Measurements from ENCODE around the gene SOX6. TPM values are rescaled to one million over a fixed set of nuclear protein-coding genes. Genes with fewer than 3 reads are reported as not detected.

Gene SOX6
- polyA plus RNA-seq (2013, experiment 1 of 4): 3.7 TPM
- 3.4 TPM for polyA plus RNA-seq (2013, experiment 2 of 4)
- 2.3 TPM for polyA plus RNA-seq (2013, experiment 3 of 4)
- polyA plus RNA-seq (2013, experiment 4 of 4): 2.5 TPM

GRCh38 chr11:16356057-16356760 is at the start of gene SOX6:
TSS of gene SOX6 (minus strand) at chr11:16356546. CDS start at chr11:16341248, 15,298 bp downstream.
- H3K4me1 ChIP-seq (ENCODE audit: control insufficient read depth, insufficient read depth, low read length): no peaks in the 10 kb centered on the region
- 87 to 89% methylated on average over 3 of the region's 3 CpGs for WGBS, 2 experiments
- no peaks in the 10 kb centered on the region for H3K36me3 ChIP-seq (ENCODE audit: control insufficient read depth, insufficient read depth, low read length)
- H3K27ac ChIP-seq (ENCODE audit: insufficient read depth, low read depth, low read length, poor library complexity, severe bottlenecking): no peak within 1 kb of the TSS
- H3K27me3 ChIP-seq (ENCODE audit: control insufficient read depth, insufficient read depth, low read length, poor library complexity, severe bottlenecking): no peaks in the 10 kb centered on the region
- no peaks in the 10 kb centered on the region for H3K9me3 ChIP-seq (ENCODE audit: control insufficient read depth, low read length)
- no peak within 1 kb of the TSS for H3K4me3 ChIP-seq (ENCODE audit: insufficient read depth, low read depth, low read length)

GRCh38 chr11:16404781-16405285 is 48.5 kb upstream of the SOX6 start:
- Histone ChIP-seq H3K27me3 (ENCODE audit: control insufficient read depth, insufficient read depth, low read length, poor library complexity, severe bottlenecking) (peaks cover 90% of the 10 kb centered on the region), H3K9me3 (ENCODE audit: control insufficient read depth, low read length) (no peaks in the 10 kb centered on the region), H3K27ac (ENCODE audit: insufficient read depth, low read depth, low read length, poor library complexity, severe bottlenecking) (no peak overlapping the region), H3K4me3 (ENCODE audit: insufficient read depth, low read depth, low read length) (no peak overlapping the region), H3K4me1 (ENCODE audit: control insufficient read depth, insufficient read depth, low read length) (peaks cover 13% of the 10 kb centered on the region), H3K36me3 (ENCODE audit: control insufficient read depth, insufficient read depth, low read length) (no peaks in the 10 kb centered on the region)
- 72 to 82% methylated on average over 4 of the region's 4 CpGs for WGBS, 2 experiments

GRCh38 chr11:16403851-16404250 is 47.5 kb upstream of the SOX6 start:
- Histone ChIP-seq H3K9me3 (ENCODE audit: control insufficient read depth, low read length) (no peaks in the 10 kb centered on the region), H3K4me3 (ENCODE audit: insufficient read depth, low read depth, low read length) (no peak overlapping the region), H3K27me3 (ENCODE audit: control insufficient read depth, insufficient read depth, low read length, poor library complexity, severe bottlenecking) (peaks cover 98% of the 10 kb centered on the region), H3K27ac (ENCODE audit: insufficient read depth, low read depth, low read length, poor library complexity, severe bottlenecking) (no peak overlapping the region), H3K4me1 (ENCODE audit: control insufficient read depth, insufficient read depth, low read length) (peaks cover 13% of the 10 kb centered on the region), H3K36me3 (ENCODE audit: control insufficient read depth, insufficient read depth, low read length) (no peaks in the 10 kb centered on the region)
- 33 to 38% methylated on average over 1 of the region's 1 CpG for WGBS, 2 experiments

GRCh38 chr11:16403448-16403803 is 47.1 kb upstream of the SOX6 start:
- Histone ChIP-seq H3K36me3 (ENCODE audit: control insufficient read depth, insufficient read depth, low read length) (no peaks in the 10 kb centered on the region), H3K27ac (ENCODE audit: insufficient read depth, low read depth, low read length, poor library complexity, severe bottlenecking) (no peak overlapping the region), H3K4me3 (ENCODE audit: insufficient read depth, low read depth, low read length) (no peak overlapping the region), H3K9me3 (ENCODE audit: control insufficient read depth, low read length) (no peaks in the 10 kb centered on the region), H3K27me3 (ENCODE audit: control insufficient read depth, insufficient read depth, low read length, poor library complexity, severe bottlenecking) (peaks cover 98% of the 10 kb centered on the region), H3K4me1 (ENCODE audit: control insufficient read depth, insufficient read depth, low read length) (peaks cover 13% of the 10 kb centered on the region)
- 0 to 9% methylated on average over 2 of the region's 2 CpGs for WGBS, 2 experiments

- Histone ChIP-seq H3K9me3 (ENCODE audit: control insufficient read depth, low read length) (no peaks in the 10 kb centered on the region), H3K27me3 (ENCODE audit: control insufficient read depth, insufficient read depth, low read length, poor library complexity, severe bottlenecking) (peaks cover 98% of the 10 kb centered on the region), H3K27ac (ENCODE audit: insufficient read depth, low read depth, low read length, poor library complexity, severe bottlenecking) (no peak overlapping the region), H3K36me3 (ENCODE audit: control insufficient read depth, insufficient read depth, low read length) (no peaks in the 10 kb centered on the region), H3K4me3 (ENCODE audit: insufficient read depth, low read depth, low read length) (no peak overlapping the region), H3K4me1 (ENCODE audit: control insufficient read depth, insufficient read depth, low read length) (peaks cover 13% of the 10 kb centered on the region)
- 1 to 3% methylated on average over 5 of the region's 5 CpGs for WGBS, 2 experiments
Measured at GRCh38 chr11:16402654-16403447, 46.5 kb upstream of the SOX6 start.

GRCh38 chr11:16397390-16397789 is 41.0 kb upstream of the SOX6 start:
- 76 to 86% methylated on average over 1 to 2 of the region's 2 CpGs for WGBS, 2 experiments
- Histone ChIP-seq H3K4me3 (ENCODE audit: insufficient read depth, low read depth, low read length) (no peak overlapping the region), H3K9me3 (ENCODE audit: control insufficient read depth, low read length) (no peaks in the 10 kb centered on the region), H3K4me1 (ENCODE audit: control insufficient read depth, insufficient read depth, low read length) (peaks cover 3% of the 10 kb centered on the region), H3K27me3 (ENCODE audit: control insufficient read depth, insufficient read depth, low read length, poor library complexity, severe bottlenecking) (peaks cover 73% of the 10 kb centered on the region), H3K36me3 (ENCODE audit: control insufficient read depth, insufficient read depth, low read length) (no peaks in the 10 kb centered on the region), H3K27ac (ENCODE audit: insufficient read depth, low read depth, low read length, poor library complexity, severe bottlenecking) (no peak overlapping the region)

- Histone ChIP-seq H3K36me3 (ENCODE audit: control insufficient read depth, insufficient read depth, low read length) (no peaks in the 10 kb centered on the region), H3K4me3 (ENCODE audit: insufficient read depth, low read depth, low read length) (no peak overlapping the region), H3K27ac (ENCODE audit: insufficient read depth, low read depth, low read length, poor library complexity, severe bottlenecking) (no peak overlapping the region), H3K4me1 (ENCODE audit: control insufficient read depth, insufficient read depth, low read length) (no peaks in the 10 kb centered on the region), H3K27me3 (ENCODE audit: control insufficient read depth, insufficient read depth, low read length, poor library complexity, severe bottlenecking) (peaks cover 56% of the 10 kb centered on the region), H3K9me3 (ENCODE audit: control insufficient read depth, low read length) (no peaks in the 10 kb centered on the region)
- WGBS, 2 experiments: no CpG with 5 or more reads among the region's 1 CpG
Measured at GRCh38 chr11:16395601-16396000, 39.3 kb upstream of the SOX6 start.

- Histone ChIP-seq H3K27ac (ENCODE audit: insufficient read depth, low read depth, low read length, poor library complexity, severe bottlenecking) (no peak overlapping the region), H3K27me3 (ENCODE audit: control insufficient read depth, insufficient read depth, low read length, poor library complexity, severe bottlenecking) (peaks cover 49% of the 10 kb centered on the region), H3K4me1 (ENCODE audit: control insufficient read depth, insufficient read depth, low read length) (no peaks in the 10 kb centered on the region), H3K36me3 (ENCODE audit: control insufficient read depth, insufficient read depth, low read length) (no peaks in the 10 kb centered on the region), H3K4me3 (ENCODE audit: insufficient read depth, low read depth, low read length) (no peak overlapping the region), H3K9me3 (ENCODE audit: control insufficient read depth, low read length) (no peaks in the 10 kb centered on the region)
- 92 to 93% methylated on average over 3 to 4 of the region's 4 CpGs for WGBS, 2 experiments
Measured at GRCh38 chr11:16394947-16395346, 38.6 kb upstream of the SOX6 start.

- Histone ChIP-seq H3K27me3 (ENCODE audit: control insufficient read depth, insufficient read depth, low read length, poor library complexity, severe bottlenecking) (peaks cover 35% of the 10 kb centered on the region), H3K4me3 (ENCODE audit: insufficient read depth, low read depth, low read length) (no peak overlapping the region), H3K4me1 (ENCODE audit: control insufficient read depth, insufficient read depth, low read length) (no peaks in the 10 kb centered on the region), H3K36me3 (ENCODE audit: control insufficient read depth, insufficient read depth, low read length) (no peaks in the 10 kb centered on the region), H3K27ac (ENCODE audit: insufficient read depth, low read depth, low read length, poor library complexity, severe bottlenecking) (no peak overlapping the region), H3K9me3 (ENCODE audit: control insufficient read depth, low read length) (no peaks in the 10 kb centered on the region)
Measured at GRCh38 chr11:16393340-16393739, 37.0 kb upstream of the SOX6 start.

- H3K4me1 ChIP-seq (ENCODE audit: control insufficient read depth, insufficient read depth, low read length): no peaks in the 10 kb centered on the region
- no peak overlapping the region for H3K4me3 ChIP-seq (ENCODE audit: insufficient read depth, low read depth, low read length)
- no peaks in the 10 kb centered on the region for H3K36me3 ChIP-seq (ENCODE audit: control insufficient read depth, insufficient read depth, low read length)
- peaks cover 28% of the 10 kb centered on the region for H3K27me3 ChIP-seq (ENCODE audit: control insufficient read depth, insufficient read depth, low read length, poor library complexity, severe bottlenecking)
- H3K27ac ChIP-seq (ENCODE audit: insufficient read depth, low read depth, low read length, poor library complexity, severe bottlenecking): no peak overlapping the region
- H3K9me3 ChIP-seq (ENCODE audit: control insufficient read depth, low read length): no peaks in the 10 kb centered on the region
Measured at GRCh38 chr11:16392616-16393015, 36.3 kb upstream of the SOX6 start.

Data from ectodermal cell (in vitro differentiated cells).